Measurements from ENCODE around the gene CAPN7. TPM values are rescaled to one million over a fixed set of nuclear protein-coding genes. Genes with fewer than 3 reads are reported as not detected.
"Not testable (repeated sequence)": the region's sequence is repeated elsewhere in the genome, so short reads cannot be mapped to it uniquely, and the experiment has no call there.

Gene CAPN7
- polyA plus RNA-seq, 3 donors: 10.3 to 17.9 (median 12.7) TPM

GRCh38 chr3:15186477-15187164 lies 19.4 kb upstream of the CAPN7 start:
- H3K27ac ChIP-seq (ENCODE audit: low read depth, low read length): not testable (repeated sequence)
- 92 to 93% (median 93%) methylated on average over 11 to 19 of the region's 33 CpGs for WGBS, 3 donors

- WGBS, 3 donors: 88 to 91% (median 89%) methylated on average over 3 of the region's 3 CpGs
These were observed 8.6 kb upstream of the CAPN7 start for GRCh38 chr3:15197340-15198029.

DNA sequence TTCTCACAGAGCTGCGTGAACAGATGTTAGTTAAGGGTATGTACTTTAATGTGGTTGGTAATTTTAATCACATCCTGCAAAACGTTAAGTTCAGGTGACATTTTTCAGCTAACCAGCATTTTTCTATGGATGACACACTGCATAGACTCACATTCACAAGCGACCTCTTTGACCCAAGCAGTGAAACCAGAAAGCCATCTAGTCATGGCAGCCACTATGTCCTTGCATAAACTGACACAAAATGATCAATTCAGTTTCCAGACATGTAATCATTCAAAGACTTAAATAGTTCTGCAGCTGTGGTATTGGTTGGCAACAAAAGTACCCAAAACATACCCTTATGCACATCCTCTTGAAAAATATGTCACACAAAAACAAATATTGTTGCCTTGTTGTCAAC lies 7.4 kb upstream of the CAPN7 start:
- WGBS, 3 donors: 59 to 71% (median 66%) methylated on average over 3 of the region's 3 CpGs
- H3K27ac ChIP-seq (ENCODE audit: low read depth, low read length): no peak overlapping the region

More at GRCh38 chr3:15197340-15198029, 8.6 kb upstream of the CAPN7 start:
- no peak overlapping the region for H3K27ac ChIP-seq (ENCODE audit: low read depth, low read length)

DNA sequence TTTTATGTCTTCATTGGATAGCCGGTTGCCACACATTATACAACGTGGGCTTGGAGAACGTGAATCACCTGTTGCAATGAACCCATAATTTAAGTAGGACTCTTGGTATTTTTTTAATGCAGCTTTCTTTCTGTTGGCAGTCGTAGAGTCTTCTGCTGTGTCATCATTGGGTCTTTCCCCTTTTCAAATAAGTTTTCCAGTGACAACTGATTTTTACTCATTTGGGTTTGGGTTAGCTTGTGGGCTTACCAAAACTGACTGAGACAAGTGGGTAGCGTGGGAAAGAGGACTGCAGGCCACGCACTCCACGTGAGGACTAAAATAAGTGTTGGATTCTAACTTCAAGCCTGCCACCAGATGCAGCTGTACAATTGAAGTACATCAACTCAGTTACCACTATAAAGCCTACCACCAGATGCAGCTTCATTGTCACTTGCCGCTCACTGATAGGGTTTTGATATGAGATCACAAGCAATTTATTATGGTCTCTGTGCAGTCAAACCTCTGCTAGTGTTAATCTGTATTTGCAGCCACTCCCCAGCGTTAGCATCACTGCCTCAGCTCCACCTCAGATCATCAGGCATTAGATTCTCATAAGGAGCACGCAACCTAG lies 6.4 kb upstream of the CAPN7 start:
- WGBS, 3 donors: 74 to 84% (median 77%) methylated on average over 10 of the region's 10 CpGs
- no peak overlapping the region for H3K27ac ChIP-seq (ENCODE audit: low read depth, low read length)

DNA sequence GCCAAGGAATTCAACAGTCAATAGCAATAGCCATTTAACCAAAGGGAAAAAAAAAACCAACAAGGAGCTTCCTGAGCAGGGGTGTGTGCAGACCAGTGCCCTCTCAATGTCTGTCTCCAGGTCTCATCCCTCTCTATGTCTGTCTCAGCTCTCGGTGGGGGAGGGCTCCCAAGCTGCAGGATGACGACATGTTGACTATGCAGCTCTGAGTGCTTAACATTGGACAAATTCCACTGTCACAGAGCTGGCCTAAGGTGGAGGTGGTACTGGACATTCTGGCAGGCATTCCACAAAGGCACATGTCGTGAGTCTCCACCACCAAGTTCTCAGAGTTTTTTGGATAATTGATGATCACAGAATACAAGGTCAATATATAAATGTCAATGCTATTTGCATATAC lies 2.0 kb upstream of the CAPN7 start:
- no peak overlapping the region for H3K27ac ChIP-seq (ENCODE audit: low read depth, low read length)
- 83 to 87% (median 86%) methylated on average over 3 of the region's 3 CpGs for WGBS, 3 donors

- WGBS, 3 donors: 0 to 1% (median 1%) methylated on average over 3 of the region's 3 CpGs
These were observed 538 bp upstream of the CAPN7 start for GRCh38 chr3:15205482-15205933.

GRCh38 chr3:15206662-15207576 lies 873 bp downstream of the CAPN7 start:
- WGBS, 3 donors: 2 to 4% (median 4%) methylated on average over 28 to 30 of the region's 30 CpGs

More at GRCh38 chr3:15205482-15205933, 538 bp upstream of the CAPN7 start:
- no peak overlapping the region for H3K27ac ChIP-seq (ENCODE audit: low read depth, low read length)

GRCh38 chr3:15207836-15208504 lies 1.9 kb downstream of the CAPN7 start:
- WGBS, 3 donors: 55 to 86% (median 82%) methylated on average over 5 of the region's 5 CpGs
- no peak overlapping the region for H3K27ac ChIP-seq (ENCODE audit: low read depth, low read length)

More at GRCh38 chr3:15206662-15207576, 873 bp downstream of the CAPN7 start:
- peak overlapping the region; percentile 51 for H3K27ac ChIP-seq (ENCODE audit: low read depth, low read length)

DNA sequence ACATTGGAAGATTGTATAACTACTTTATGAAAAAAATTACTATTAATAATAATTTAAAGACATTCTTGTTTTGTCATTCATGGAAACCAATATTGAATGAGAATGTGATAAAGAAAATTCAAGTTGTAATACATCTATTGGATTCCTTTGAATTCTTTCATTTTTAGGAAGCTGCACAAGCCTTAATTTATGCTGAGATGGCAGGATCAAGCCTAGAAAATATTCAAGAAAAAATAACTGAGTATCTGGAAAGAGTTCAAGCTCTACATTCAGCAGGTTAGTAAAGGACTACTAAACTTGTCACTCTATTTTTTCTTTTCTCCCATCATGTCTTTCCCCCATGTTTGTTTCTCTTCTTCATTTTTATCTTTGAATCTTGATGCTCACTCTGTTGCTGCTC lies 5.9 kb downstream of the CAPN7 start:
- H3K27ac ChIP-seq (ENCODE audit: low read depth, low read length): no peak overlapping the region

GRCh38 chr3:15214758-15215157 lies 8.7 kb downstream of the CAPN7 start:
- no peak overlapping the region for H3K27ac ChIP-seq (ENCODE audit: low read depth, low read length)
- 88 to 93% (median 90%) methylated on average over 1 of the region's 1 CpG for WGBS, 3 donors

DNA sequence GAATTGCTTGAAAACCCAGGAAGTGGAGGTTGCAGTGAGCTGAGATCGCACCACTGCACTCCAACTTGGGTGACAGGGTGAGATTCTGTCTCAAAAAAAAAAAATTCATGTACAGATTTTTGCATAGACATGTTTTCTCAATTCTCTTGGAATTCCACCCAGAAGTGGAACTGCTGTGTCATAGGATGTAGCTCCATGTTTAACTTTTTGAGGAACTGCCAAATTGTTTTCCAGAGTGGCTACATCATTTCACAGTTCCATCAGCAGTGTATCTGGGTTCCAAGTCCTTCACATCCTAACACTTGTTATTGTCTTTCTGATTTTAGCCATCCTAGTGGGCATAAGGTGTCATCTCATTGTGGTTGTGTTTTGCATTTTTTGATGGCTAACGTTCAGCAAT lies 9.9 kb downstream of the CAPN7 start:
- WGBS, 3 donors: 60 to 81% (median 68%) methylated on average over 2 of the region's 2 CpGs
- H3K27ac ChIP-seq (ENCODE audit: low read depth, low read length): no peak overlapping the region

- H3K27ac ChIP-seq (ENCODE audit: low read depth, low read length): no peak overlapping the region
- 85 to 98% (median 90%) methylated on average over 1 of the region's 1 CpG for WGBS, 3 donors
These were observed 10.5 kb downstream of the CAPN7 start for GRCh38 chr3:15216501-15216900.

GRCh38 chr3:15217011-15217671 lies 11.1 kb downstream of the CAPN7 start:
- WGBS, 3 donors: 85 to 90% (median 87%) methylated on average over 4 of the region's 4 CpGs
- no peak overlapping the region for H3K27ac ChIP-seq (ENCODE audit: low read depth, low read length)

DNA sequence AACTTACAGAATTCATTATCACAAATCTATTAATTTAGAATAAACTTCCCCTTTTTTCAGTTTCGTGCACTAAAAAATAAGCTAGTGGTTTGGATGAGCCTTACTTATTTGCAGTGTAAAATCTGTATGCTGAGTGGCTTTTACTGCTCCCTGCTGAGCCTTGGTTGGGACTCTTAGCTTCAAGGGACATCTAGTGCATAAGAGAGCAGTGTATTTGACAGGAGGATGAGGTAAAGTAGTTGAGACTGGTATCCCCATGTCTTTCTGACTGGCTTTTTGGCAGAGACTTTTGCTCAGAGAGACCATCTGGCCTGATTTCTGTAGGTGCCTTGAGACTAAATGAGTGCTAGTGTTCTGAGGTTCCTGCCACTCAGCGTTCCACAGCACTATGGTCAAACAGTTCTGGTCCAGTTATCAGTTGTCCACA lies 11.8 kb downstream of the CAPN7 start:
- no peak overlapping the region for H3K27ac ChIP-seq (ENCODE audit: low read depth, low read length)
- 55 to 75% (median 71%) methylated on average over 2 of the region's 2 CpGs for WGBS, 3 donors

DNA sequence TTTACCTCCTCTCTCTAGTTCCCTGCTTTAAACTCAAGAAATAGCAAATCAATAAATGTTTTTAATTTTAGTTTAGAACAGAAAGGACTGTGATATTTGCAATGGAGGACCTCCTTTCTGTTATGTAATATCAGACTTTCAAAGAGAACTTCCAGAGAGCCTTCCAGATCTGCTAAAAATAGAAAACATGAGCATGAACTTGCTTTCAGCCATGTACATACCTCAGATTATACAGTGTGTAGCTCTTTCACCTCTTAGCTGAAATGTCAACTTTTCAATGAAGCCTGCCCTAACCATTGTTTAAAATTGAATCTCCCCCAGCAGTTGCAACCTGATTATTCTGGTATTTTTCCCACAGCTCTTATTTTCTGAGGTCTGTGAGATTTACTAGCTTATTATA lies 12.6 kb downstream of the CAPN7 start:
- H3K27ac ChIP-seq (ENCODE audit: low read depth, low read length): no peak overlapping the region

- H3K27ac ChIP-seq (ENCODE audit: low read depth, low read length): no peak overlapping the region
- 57 to 90% (median 61%) methylated on average over 8 of the region's 8 CpGs for WGBS, 3 donors
These were observed 14.0 kb downstream of the CAPN7 start for GRCh38 chr3:15220056-15220455.

GRCh38 chr3:15220661-15221060 lies 14.6 kb downstream of the CAPN7 start:
- H3K27ac ChIP-seq (ENCODE audit: low read depth, low read length): no peak overlapping the region
- WGBS, 3 donors: 91 to 97% (median 97%) methylated on average over 2 of the region's 2 CpGs

Data from adipose tissue (tissue), 3 donors.